Activated effector memory CD4-positive, alpha-beta T cell treated with anti-CD3 and anti-CD28 coated beads, Interleukin-2, amount 50 U/mL, for 16 hours (primary cell): ENCODE measurements around the gene PLXNA2.

Experiments
- DNase-seq: peaks from one replicate; pipeline ENCODE4 v3.0.0-alpha.2; 2020

Gene PLXNA2

GRCh38 chr1:207987164-207987563, 257.0 kb downstream of the PLXNA2 start:
- no peak for DNase-seq

GRCh38 chr1:207985996-207986395, 258.2 kb downstream of the PLXNA2 start:
- DNase-seq, result no peak

GRCh38 chr1:207984831-207985572, 259.2 kb downstream of the PLXNA2 start:
- no peak for DNase-seq

GRCh38 chr1:207983044-207983635, 261.0 kb downstream of the PLXNA2 start:
- no peak for DNase-seq

- no peak for DNase-seq
Measured at GRCh38 chr1:207981976-207982375, 262.2 kb downstream of the PLXNA2 start.

GRCh38 chr1:207978441-207978840, 265.7 kb downstream of the PLXNA2 start:
- no peak for DNase-seq

GRCh38 chr1:207977876-207978275, 266.3 kb downstream of the PLXNA2 start:
- no peak for DNase-seq

- DNase-seq, result no peak
Measured at GRCh38 chr1:207973898-207974568, 270.2 kb downstream of the PLXNA2 start.

GRCh38 chr1:207972337-207972736, 271.8 kb downstream of the PLXNA2 start:
- no peak for DNase-seq
